ENCODE results near the gene FBLN7.
"Not testable (repeated sequence)": the region's sequence is repeated elsewhere in the genome, so short reads cannot be mapped to it uniquely, and the experiment has no call there.

The FBLN7 gene

DNA sequence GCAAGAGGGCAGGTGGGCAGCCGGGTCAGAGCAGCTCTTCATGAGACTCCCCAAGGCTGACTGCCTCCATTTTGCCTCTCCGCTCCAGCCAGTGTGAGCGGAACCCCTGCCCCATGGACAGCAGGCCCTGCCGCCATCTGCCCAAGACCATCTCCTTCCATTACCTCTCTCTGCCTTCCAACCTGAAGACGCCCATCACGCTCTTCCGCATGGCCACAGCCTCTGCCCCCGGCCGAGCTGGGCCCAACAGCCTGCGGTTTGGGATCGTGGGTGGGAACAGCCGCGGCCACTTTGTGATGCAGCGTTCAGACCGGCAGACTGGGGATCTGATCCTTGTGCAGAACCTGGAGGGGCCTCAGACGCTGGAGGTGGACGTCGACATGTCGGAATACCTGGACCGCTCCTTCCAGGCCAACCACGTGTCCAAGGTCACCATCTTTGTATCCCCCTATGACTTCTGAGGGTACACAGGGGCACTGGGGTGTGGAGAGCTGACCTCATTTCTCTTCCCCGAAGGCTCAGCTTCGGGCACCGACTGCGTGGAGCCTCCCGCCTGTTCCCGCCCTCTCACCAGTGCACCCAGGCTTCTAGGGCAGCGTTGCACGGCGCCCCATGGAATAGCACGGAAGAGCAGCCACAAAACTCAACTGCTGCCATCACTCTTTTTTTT lies 49.0 kb downstream of the FBLN7 start:
- DNase-seq: no peak

DNA sequence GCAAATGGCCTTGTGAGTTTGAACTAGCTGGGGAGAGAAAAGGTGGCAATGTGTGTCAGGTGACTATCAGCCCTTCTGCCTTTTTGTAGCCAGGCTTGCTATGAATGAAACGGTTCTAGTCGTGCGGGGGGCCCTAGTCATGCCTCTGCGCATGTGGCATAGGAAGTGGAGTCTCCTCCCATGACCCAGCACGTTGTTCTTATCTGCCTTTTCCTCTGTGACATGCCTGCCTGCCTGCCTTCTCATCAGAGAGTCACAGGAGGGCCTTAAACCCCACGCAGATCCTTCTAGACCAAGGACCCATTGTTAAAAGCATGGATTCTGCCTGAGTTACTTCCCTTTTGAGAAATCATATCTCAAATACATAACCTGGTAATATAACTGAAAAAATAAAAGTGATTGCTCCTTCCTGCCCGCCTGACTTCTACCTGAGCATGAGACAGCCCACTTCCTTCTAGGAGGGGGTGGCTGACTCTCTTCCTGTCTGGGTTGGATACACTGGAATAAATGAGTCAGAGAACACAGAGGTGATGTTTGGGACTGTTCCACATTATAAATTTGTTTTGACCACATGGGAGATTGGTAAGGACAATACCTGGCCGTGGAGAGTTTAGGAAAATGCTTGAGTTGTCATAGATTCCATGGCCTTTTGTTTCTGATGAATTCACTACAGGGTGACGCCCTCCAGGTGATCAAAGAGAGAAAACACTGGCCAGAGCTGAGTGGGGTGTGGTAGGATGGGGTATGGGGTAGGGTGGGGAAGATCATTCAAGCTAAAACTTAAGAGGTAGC lies 49.8 kb downstream of the FBLN7 start:
- DNase-seq: peak; percentile 76

DNA sequence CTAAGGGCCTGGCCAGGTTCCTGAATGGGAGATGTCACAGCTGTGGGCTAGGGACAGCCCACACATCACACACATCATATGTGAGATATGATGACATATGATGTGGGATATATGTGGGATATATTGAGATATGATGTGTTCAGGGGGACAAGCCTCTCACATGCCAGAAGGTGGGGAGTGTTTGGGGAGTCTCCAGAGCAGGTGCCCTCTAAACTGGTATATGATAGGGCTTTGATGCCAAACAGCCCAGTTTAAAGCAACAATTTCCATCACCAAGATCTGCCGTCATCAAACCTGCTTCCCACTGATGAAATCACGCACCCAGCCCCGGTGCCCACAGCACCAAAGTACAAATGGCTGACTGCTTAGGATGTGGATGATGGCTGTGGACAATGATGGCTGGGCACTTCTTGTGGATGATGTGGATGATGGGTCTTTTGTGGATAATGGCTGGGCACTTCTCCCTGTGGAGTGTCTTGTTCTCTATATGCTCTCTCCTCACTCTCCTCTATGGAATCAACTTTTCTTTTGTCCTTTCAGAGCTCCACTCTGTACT lies 50.9 kb downstream of the FBLN7 start:
- no peak for DNase-seq

- no peak for DNase-seq
Measured at GRCh38 chr2:112194028-112194427, 55.8 kb downstream of the FBLN7 start.

- DNase-seq: no peak
Measured at GRCh38 chr2:112194482-112194881, 56.3 kb downstream of the FBLN7 start.

GRCh38 chr2:112195167-112195766 lies 57.1 kb downstream of the FBLN7 start:
- DNase-seq: no peak

- DNase-seq: no peak
Measured at GRCh38 chr2:112195950-112196349, 57.8 kb downstream of the FBLN7 start.

GRCh38 chr2:112197868-112198267 lies 59.7 kb downstream of the FBLN7 start:
- no peak for DNase-seq

- no peak for DNase-seq
Measured at GRCh38 chr2:112198780-112199179, 60.6 kb downstream of the FBLN7 start.

DNA sequence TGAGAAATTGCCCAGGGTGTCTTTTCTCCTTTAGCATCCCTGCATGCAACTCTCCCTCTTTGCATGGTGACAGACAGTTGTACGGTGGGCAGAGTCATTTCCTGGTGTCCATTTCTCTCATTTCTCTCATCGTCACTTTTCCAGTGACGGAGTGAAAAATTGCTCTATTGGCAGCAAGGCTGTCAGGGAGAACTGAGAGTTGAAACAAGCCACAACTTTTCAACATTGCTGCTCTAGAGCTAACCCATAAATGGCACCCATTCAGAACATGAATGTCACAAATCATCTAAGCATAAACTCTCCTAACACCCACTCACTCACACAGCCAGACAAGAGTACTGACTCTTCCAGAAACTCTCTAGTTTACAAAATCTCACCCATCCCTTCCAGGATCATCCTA lies 61.0 kb downstream of the FBLN7 start:
- DNase-seq: no peak

DNA sequence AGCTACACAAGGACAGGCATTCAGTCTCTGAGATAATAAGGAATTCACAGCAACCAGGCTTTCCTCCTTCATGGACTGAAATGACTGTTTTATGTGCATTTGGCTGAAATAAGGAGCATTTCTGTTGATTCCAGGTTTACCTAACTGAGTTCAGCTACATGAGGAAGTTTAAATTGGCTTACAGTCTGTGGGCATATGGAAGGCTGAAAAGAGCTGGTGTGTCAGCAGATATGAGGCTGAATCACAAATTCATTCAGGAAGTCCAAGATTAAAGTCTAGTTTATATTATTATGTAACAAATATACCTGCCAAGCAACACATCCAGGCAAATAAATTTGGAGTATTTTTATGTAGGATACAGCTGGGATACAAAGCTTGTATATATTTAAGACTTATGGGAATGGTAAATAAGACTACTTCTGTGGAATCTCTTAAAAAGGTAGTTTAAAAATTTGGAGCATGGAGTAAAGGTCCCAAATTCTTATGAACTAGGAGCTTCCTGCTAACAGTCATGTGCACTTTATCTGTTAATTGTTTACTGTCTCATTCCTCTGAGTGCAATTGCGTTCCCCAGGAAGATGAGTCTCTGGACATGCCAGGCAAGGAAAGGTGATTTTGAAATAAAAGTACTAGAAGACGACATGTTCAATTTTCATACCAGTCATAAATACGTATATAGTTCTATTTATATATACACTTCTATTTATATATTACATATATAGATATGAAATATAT lies 63.7 kb downstream of the FBLN7 start:
- no peak for DNase-seq

DNA sequence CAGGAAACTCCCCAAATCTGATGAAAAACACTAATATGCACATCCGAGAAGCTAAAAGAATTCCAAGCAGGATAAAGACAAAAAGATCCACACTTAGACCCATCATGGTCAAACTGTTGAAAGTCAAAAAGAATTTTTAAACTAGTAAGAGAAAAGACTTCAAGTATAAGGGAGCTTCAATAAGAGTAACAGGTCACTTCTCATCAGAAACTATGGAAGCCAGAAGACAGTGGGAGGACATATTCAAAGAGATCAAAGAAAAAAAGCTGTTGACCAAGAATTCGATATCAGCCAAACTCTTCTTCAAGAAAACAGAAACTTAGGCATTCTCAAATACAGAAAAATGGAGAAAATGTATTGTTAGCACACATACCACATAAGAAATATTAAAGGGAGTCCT lies 66.2 kb downstream of the FBLN7 start:
- no peak for DNase-seq

DNA sequence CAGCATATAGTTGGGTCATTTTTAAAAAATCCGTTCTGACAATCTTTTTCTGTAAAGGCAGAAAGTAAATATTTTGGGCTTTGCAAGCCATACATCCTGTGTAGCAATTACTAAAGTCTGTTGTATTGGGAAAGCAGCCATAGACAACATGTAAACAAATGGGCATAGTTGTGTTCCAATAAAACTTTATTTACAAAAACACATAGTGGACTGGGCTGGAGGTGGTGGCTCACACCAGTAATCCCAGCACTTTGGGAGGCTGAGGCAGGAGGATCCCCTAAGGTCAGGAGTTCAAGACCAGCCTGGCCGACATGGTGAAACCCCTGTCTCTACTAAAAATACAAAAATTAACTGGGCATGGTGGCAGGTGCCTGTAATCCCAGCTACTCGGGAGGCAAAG lies 69.7 kb downstream of the FBLN7 start:
- not testable (repeated sequence) for DNase-seq

DNA sequence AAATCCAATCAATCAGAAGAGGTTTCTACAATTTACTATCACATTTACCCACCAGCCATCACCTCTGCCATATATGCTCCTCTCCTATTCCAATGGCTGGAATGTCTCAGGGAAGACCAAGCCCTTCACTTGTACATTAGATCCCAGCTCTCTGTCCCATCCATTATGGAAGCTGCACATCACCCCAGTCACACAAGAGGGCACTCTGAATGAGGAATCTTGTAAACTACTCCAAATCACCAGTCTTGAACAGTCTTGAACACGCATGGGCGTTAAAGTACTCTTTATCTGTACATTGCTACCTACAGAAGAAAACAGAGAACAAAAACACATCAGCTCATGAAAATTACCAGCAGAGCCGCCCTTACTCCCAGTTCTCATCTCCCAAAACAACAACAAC lies 78.0 kb downstream of the FBLN7 start:
- no peak for DNase-seq

GRCh38 chr2:112217854-112218253 lies 79.7 kb downstream of the FBLN7 start:
- DNase-seq: no peak

- no peak for DNase-seq
Measured at GRCh38 chr2:112220186-112220585, 82.0 kb downstream of the FBLN7 start.

DNA sequence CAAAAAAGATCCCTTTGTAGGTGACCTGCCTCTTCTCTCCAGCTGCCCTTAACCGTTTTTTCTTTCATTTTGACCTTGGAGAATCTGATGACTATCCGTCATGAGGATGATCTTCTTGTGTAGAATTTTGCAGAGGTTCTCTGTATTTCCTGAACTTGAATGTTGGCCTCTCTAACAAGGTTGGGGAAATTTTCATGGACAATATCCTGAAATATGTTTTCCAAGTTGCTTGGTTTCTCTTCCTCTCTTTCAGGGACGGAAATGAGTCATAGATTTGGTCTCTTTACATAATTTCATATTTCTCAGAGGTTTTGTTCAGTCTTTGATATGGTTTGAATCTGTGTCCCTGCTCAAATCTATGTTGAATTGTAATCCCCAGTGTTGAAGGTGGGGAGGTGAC lies 82.6 kb downstream of the FBLN7 start:
- no peak for DNase-seq

DNA sequence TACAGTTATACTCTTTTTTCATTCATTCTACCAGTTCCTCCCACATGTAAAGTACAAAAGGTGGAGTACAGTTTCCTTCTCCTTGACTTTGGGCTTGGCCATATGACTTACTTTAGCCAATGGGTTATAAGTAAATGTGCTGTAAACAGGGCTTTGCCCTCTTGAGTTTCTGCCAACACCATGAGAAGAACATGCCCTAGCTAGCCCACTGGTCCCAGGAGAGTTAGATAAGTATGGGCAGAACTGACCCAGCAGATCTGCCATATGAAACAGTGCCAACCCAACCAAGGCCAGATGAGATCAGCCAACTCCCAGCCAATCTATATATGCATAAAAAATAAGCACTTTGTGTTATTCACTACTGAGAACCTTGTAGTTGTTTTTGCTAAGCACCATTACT lies 91.2 kb downstream of the FBLN7 start:
- DNase-seq: no peak

DNA sequence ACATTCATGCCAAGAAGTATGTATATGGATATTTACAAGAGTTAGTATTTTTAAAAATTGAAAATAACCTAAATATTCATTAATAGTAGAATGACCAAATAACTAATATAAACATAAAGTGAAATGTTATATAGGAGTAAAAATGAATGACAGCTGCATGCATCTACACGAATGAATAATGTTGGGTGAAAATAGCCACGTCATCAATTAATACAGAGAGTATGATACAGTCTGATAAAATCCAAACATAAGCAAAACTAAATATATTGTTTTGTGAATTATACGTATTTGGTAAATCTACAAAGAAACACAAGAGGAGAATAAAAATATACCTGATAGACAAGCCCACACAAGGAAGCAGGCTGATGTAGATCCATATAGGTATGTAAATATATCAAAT lies 92.2 kb downstream of the FBLN7 start:
- DNase-seq: no peak
